GM18517 (cell line): ENCODE results near the gene PRF1.

Experiments used
- ATAC-seq: cut with Tn5 transposase; IDR thresholded peaks from one replicate; pipeline ENCODE4 v1.9.1; 2021; ENCODE audit warnings: mild to moderate bottlenecking, moderate library complexity; ENCODE audit not compliant: unreplicated experiment

The PRF1 gene

DNA sequence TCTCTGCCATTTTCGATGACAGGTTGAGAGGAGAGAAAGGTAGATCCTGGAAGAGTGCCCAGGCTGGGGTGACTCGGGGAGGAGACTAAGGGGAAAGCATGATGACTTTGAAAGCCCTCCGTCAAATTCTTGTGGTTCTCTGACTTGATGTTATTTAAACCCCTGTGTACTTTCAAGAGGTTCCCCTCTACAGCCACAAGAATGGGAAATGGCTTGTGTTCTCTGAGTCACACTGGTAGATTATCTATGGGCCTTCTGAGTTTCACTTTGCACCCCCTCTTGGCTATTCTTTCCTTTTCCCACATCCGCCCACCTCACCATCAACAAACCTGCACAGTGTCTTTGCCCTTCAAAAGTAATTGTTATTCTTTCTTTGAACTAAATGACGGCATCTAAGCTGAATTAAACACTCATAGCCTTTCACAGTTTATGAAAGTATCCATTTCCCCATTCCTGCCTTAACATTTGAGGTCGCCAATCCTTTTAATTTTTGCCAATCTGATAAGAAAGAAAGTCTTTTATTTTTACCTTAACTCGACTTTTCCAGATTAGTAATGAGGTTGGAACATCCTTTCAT lies 24.1 kb downstream of the PRF1 start:
- peak; percentile 62 for ATAC-seq

DNA sequence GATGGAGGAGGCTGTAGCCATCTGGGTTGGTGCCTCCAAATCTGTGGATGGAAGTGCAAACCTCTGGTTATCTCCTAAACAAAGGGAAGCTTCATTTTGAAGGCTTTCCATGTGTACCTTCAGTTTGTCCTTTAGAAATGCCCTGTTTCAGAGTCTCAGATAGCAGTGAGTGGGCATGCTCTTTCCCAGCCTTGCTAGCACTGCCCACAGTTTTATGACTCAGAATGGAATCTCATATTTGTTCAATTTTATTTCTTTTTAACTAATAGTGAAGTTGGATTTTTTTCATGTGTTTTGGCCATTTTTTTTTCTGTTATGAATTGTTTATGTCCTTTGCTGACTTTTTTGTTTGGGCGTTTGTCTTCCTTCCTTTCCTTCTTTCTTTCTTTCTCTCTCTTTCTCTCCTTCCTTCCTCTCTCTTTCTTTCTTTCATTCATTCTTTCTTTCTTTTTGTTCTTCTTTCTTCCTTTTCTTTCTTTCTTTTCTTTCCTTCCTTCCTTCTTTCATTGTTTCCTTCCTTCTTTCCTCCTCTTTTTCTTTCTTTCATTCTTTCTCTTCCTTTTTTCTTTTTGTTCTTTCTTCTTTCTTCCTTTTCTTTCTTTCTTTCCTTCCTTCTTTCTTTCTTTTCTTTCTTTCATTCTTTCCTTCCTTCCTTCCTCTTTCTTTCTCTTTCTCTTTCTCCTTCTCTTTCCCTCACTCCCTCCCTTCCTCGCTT lies 25.6 kb downstream of the PRF1 start:
- peak; percentile 4 for ATAC-seq

DNA sequence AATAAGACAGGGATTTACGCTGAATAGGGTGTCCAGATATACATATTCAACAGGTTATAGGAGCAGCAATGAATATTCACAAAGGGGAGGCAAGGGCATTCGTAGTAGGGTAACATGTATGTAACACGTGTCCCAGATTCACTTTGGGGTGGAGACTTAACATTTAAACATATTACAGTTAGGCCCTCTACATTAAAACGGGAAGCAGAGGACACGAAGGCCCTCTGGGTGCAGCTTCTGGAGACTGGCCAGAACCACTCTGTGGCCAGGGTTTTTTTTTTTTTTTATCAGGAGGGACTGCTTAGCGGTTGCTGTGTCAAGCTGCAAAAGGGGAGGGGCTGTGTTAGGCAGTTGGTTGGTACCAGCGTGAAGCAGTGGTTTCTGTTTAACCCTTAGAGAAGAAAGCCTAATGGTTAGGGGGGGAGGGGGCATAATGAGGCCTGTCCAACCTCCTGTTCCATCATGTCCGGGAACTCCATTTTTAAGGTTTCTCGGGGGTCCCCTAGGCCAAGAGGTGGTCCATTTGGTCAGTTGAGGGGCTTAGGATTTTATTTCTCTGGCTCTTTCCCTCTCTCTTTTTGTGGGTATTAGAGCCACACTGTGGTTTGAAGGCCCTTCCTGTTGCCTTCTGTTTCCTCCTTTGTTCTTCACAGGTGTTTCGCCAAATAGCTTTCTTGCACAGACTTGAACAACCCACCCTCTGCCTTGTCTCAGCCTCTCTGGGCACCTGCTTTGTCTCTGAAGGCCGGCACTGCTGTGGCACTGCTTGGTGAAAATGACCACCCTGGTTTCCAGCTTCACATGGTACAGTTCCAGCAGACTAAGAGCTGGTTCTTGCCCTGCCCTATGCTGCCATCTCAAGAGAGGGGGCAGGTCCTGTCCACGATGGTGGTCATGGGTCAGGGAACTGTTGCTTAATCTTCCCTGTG lies 26.4 kb downstream of the PRF1 start:
- ATAC-seq: peak; percentile 58

DNA sequence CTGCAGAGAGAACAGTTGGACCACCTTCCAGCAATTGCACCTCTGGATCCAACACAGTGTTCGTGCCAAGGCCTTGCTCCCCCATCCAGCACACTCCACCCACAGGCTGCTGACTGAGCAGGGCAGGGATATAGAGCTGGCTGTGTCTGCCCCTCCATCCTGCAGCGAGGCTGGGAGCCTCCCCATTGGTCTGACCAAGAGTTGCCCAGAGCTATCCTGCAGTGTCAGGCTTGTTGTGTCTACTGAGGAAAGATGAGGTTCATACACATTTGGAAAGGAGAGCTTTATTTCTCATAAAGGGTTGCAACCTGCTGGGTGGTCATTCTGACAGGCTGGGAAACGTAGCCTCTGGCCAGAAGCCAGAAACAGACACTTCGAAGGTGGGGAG lies 27.1 kb downstream of the PRF1 start:
- ATAC-seq: no peak

- ATAC-seq: no peak
These were observed 28.7 kb downstream of the PRF1 start for GRCh38 chr10:70573599-70574506.

DNA sequence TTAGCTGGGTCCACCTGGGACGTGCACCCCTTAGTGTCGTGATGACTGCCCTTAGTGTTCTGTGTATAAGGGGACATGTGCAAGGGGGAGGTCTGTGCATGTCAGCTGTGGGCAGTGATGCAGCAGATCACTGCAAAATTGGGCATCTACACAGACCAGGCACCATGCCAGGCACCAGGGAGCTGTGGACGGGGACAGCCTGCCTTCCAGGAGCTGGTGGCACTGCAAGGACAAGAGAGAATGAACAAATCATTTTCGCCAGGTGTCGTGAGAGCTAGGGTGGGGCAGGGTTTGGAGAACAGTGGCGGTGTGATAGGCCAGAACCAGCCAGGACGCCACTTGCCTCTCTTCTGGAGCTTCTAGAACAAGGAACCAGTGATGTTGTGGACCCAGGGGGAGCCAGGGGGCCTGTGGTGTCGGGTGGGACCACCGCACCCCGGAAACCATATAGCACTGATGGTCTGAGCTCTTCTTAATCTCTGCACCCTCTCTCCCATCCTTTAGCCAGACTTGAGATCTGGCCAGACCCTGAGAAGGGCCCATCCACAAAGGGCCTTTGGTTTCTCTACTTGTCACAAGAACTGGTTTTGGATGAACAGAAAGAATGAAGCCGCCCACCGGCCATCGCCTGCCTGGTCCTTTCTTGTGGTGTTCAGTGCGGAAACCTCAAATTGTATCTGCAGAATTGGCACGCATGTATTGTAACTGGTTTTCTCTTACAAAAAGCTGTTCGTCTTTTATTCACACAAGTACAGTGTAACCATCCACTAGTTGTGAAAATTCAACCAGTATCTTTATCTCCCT lies 30.7 kb downstream of the PRF1 start:
- ATAC-seq: no peak

GRCh38 chr10:70571236-70571635 lies 31.3 kb downstream of the PRF1 start:
- ATAC-seq: no peak

GRCh38 chr10:70568781-70569495 lies 33.6 kb downstream of the PRF1 start:
- no peak for ATAC-seq

DNA sequence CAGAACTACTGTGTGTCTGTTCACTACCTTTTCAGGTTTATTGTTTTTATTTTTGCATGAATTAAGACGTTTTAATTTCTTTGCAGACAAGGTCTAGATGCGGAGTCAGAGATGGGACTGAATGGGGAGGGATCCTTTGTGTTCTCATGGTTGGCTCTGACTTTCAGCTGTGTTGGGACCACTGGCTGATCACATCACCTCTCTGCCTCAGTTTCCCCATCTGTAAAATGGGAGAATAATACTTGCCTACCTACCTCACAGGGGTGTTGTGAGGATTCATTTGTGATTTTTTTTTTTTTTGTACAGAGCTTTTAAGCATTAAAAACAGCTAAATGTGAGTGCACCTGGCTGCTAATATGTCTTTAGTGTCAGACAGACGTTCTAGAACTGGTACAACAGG lies 34.4 kb downstream of the PRF1 start:
- ATAC-seq: no peak

DNA sequence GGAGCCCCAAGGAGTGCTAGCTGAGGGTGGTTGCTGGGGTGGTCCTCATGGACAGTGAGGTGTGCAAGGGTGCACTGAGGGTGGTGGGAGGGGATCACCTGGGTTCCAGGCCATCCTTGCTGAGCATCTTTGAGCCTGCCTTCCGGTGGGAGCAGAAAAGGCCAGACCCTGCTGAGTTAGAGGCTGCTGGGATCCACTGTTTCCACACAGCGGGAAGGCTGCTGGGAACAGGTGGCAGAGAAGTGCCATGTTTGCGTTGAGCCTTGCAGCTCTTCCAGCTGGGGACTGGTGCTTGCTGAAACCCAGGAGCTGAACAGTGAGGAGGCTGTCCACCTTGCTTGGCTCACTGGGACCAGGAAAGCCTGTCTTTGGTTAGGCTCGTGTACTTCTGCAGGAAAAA lies 34.9 kb downstream of the PRF1 start:
- no peak for ATAC-seq

GRCh38 chr10:70566515-70567290 lies 35.8 kb downstream of the PRF1 start:
- ATAC-seq: no peak

GRCh38 chr10:70565556-70566514 lies 36.7 kb downstream of the PRF1 start:
- no peak for ATAC-seq

GRCh38 chr10:70564901-70565351 lies 37.6 kb downstream of the PRF1 start:
- ATAC-seq: no peak

DNA sequence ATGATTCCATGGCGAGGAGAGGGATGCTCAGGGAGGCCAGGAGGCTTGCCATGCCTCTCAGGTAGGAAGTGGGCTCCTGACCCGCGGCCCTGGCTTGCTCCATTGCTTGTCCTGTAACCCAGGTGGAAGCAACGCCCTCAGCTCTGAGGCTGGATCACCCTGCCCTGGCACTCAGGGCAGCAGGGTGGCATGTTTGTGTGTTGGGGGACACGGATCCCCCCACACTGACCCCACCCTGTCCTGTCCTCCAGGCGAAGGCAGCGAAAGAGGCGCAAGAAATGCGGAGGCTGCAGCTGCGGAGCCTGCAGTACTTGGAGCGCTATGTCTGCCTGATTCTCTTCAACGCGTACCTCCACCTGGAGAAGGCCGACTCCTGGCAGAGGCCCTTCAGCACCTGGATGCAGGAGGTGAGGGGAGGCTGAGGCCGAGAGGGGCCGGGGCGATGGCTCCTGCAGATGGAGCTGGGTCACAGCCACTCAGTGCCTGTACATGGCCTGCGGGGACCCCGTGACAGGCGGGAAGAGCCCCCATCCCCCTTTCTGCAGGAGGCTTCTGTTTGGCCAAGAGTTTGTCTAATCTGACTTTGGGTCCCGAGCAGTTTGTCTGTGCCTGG lies 38.3 kb downstream of the PRF1 start:
- no peak for ATAC-seq

- no peak for ATAC-seq
These were observed 39.3 kb downstream of the PRF1 start for GRCh38 chr10:70563230-70563629.

- ATAC-seq: no peak
These were observed 40.3 kb downstream of the PRF1 start for GRCh38 chr10:70562036-70562755.
